GM21737 (cell line): Measurements from ENCODE around the gene RTP3.
"Not testable (repeated sequence)": the region's sequence is repeated elsewhere in the genome, so short reads cannot be mapped to it uniquely, and the experiment has no call there.

Experiments
- ATAC-seq: cut with Tn5 transposase; IDR thresholded peaks from one replicate; pipeline ENCODE4 v1.9.1; 2021; ENCODE audit warnings: mild to moderate bottlenecking, moderate library complexity; ENCODE audit not compliant: unreplicated experiment

Gene RTP3

GRCh38 chr3:46490338-46491084 is 7.3 kb upstream of the RTP3 start:
- ATAC-seq = no peak

GRCh38 chr3:46491089-46492070 is 6.4 kb upstream of the RTP3 start:
- no peak for ATAC-seq

GRCh38 chr3:46492890-46493547 is 4.8 kb upstream of the RTP3 start:
- no peak for ATAC-seq

GRCh38 chr3:46494491-46494890 is 3.3 kb upstream of the RTP3 start:
- ATAC-seq = not testable (repeated sequence)

- ATAC-seq = no peak
Observed at GRCh38 chr3:46495901-46496456, 1.8 kb upstream of the RTP3 start.

- no peak for ATAC-seq
Observed at GRCh38 chr3:46496746-46497555, 825 bp upstream of the RTP3 start.

- ATAC-seq = no peak
Observed at GRCh38 chr3:46498916-46499519, 1.2 kb downstream of the RTP3 start.

- no peak for ATAC-seq
Observed at GRCh38 chr3:46500656-46501635, 3.2 kb downstream of the RTP3 start.

DNA sequence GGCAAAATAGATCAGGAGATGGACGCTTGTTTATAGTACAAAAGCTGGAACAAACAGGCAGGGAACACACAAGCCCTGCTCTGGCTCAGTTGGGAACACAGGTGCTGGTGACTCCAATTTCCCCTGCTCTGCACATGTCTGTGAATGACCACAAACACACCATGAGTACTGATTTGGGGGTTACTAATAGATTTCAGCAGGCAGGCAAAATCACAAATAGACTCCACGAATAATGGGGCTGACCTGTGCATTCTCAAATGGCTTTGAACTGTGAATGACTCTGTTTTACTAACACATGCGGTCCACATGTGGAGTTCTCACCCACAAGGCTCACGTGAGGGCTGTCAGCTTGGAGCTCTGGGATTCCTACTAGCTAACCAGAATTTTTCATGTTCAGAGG is 3.9 kb downstream of the RTP3 start:
- ATAC-seq = no peak

- ATAC-seq = no peak
Observed at GRCh38 chr3:46503200-46503874, 5.6 kb downstream of the RTP3 start.

- no peak for ATAC-seq
Observed at GRCh38 chr3:46504789-46505188, 7.0 kb downstream of the RTP3 start.

DNA sequence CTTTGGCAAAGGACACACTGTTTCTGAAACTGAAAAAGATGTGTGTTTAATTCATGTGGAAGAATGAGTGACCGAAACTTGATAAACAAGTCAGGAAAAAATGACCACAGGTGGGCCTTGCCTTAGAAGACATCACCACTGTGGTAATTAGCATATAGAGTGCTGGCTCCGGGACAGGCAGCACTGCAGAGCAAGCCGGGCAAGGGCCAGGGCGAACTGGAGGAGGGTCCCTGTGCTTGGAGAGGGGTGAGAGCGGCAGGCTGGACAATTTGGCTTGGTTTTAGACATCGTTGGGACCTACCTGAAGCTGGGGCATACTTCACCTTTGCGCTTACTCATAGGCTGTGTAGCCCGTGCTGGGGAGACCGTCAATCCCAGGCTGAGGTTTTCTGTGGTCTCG is 8.2 kb downstream of the RTP3 start:
- no peak for ATAC-seq

DNA sequence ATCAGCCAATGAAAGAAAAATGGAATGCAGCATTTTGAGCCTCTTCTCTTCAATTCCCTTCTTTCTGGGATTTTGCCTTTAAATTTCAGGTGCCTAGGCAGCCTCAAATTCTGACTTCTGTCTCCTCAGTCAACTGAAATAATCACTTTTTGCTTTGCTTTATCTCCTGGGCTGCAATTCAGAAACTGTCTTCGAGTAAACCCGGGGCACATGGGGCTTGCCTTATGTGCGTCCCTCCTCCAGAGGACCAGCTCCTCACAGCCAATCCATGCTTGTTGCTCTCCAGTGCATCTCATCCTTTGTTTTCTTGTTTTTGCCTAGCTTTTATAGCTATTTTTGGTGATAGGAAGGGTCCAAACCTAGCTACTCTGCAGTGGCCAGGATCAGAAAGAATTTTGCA is 8.8 kb downstream of the RTP3 start:
- ATAC-seq = no peak

DNA sequence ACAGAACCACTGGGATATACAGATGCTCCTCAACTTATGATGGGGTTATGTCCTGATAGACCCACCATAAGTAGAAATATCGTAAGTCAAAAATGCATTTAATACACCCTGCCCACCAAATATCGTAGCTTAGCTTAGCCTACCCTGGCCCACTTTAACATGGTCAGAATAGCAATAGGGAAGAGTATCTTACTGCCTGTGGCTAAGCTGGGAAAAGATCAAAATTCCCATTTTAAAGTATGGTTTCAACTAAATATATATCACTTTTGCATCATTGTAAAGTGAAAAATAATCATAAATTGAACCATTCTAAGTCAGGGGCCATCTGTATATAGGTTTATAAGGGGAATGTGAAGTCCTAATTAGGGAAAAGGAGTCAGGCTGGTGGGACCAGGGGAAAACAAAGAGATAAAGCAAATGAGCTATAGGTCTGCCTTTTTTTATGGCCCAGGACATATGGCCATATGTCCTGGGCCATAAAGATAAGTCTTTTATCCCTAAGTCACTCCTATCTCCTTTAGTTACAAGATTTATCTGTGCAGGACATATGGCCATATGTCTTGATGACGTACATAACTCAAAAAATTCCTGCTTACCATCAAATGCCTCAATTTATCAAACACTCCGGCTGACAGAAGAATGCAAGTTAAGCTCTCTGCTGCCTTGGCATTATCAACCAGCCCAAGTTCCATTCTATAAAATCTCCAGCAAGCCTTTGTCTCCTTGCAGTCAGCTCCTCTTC is 11.2 kb downstream of the RTP3 start:
- ATAC-seq = no peak

DNA sequence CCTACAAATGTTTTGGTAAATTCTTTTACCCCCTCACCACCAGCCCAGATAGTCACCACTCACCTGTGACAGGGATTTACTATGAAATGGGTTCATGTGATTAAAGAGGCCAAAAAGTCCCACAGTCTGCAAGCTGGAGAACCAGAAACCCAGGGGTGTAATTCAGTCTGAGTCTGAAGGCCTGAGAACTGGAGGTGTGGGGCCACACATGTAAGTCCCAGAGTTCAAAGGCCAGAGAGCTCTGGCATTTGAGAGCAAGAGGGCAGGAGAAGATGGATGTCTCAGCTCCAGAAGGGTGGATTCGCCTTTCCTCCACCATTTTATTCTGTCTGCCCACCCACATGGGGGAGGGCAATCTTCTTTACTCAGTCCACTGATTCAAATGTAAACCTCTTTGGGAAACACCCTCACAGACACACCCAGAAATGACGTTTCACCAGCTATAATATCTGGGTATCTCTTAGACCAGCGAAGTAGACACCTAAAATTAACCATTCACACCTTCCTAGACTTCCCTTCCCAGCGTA is 11.9 kb downstream of the RTP3 start:
- ATAC-seq = no peak

DNA sequence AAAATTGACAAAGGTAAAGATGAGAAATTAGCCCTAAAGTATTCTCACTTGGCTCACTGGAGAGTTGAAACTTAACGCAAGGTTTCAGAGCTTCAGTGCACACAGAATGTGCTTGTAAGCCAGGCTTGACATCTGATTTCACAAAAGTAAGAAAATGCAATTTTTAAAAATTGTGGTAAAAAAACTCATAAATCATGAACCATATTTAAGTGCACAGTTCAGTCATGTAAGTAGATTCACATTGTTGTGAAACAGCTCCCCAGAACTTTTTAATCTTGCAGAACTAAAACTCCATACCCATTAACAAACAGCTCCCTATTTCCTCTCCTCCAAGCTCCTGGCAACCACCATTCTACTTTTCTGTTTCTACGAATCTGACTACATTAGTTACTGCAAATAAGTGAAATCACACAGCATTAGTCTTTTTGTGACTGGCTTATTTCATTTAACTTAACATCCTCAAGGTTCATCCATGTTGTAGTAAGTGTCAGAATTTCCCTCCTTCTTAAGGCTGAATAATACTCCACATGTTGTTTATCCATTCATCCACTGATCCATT is 14.5 kb downstream of the RTP3 start:
- no peak for ATAC-seq

GRCh38 chr3:46516521-46516920 is 18.7 kb downstream of the RTP3 start:
- ATAC-seq = no peak
